ENCODE results near the gene TECPR1. TPM values are rescaled to one million over a fixed set of nuclear protein-coding genes. Genes with fewer than 3 reads are reported as not detected.

Gene TECPR1
- total RNA-seq, 1 donor: 24.5 TPM

DNA sequence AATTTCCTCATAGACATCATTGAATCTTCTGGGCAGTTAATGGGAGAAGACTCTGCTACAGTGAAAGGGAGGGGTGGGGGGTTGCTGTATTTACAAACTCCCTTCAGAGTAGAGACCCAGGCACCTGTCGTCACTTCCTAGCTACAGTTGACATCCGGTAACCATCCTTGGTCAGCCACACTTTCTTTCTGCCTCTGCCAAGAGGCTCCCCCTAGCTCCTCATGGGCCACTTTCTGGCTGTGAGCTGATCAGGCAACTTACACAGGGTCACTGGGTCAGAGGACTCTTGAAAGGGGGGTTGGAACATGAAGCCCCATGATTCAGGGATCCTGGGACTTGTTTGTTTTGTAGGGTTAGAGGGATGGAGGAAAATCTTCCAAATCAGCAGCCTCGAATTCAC, 1.2 kb downstream of the TECPR1 start:
- DNase-seq (ENCODE audit: low read depth in 2 of 3, low spot score in 2 of 3): peak in 1 of 3 donors; percentile 23

DNA sequence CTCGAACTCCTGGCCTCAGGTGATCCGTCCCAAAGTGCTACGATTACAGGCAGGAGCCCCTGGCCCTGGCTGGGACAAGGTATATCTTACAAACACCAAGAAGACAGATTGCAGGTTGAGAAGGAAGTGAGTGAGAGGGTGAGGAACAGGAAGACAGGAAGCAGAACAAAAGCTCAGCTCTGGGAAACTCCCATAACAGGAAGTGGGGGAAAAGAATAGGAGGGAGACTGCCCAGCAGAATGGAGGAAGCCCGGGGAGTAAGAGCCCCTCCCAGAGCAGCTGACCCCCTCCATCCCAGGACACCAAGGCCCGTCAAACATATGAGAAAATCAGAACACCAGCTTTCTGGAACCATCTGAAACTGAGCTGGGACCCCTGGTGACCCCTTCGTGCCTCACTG, 2.9 kb downstream of the TECPR1 start:
- no peak for DNase-seq (ENCODE audit: low read depth in 2 of 3, low spot score in 2 of 3)

DNA sequence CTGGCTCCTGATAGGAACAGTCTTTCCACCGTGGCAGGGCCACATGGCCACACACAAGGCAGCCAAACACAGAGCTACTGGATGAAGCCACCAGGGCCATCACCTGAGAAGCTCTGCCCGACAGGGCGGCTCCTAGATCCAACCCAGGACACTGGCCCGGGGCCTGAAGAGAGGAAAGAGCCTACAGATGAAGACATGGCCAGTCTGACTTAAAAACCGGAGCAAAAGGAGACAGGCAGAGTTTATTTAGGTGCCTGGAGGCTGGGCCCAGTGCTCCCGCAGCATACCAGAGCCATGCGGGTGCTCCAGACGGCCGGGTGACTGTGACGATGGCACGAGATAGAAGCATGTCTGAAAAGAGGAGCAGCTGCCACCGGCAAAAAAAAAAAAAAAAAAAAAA, 3.9 kb downstream of the TECPR1 start:
- no peak for DNase-seq (ENCODE audit: low read depth in 2 of 3, low spot score in 2 of 3)

DNA sequence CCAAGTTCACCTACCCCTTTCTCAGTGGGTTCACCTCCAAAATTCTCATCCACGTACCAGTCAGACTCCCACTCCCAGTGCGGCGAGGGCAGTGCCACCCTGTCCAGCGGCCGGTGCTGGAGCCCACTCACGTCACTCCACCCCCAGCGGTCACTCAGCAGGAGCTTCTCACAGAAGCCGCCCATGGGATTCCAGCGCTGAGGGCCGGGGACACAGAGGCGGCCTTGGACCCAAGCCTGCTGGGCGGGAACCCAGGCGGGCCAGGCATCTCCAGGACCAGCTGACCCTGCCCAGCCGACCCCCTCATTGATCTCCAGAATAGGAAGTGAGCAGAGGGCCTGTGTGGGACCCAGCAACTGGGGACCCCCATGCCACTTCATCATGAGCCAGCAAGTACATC, 7.2 kb downstream of the TECPR1 start:
- DNase-seq (ENCODE audit: low read depth in 2 of 3, low spot score in 2 of 3): no peak

DNA sequence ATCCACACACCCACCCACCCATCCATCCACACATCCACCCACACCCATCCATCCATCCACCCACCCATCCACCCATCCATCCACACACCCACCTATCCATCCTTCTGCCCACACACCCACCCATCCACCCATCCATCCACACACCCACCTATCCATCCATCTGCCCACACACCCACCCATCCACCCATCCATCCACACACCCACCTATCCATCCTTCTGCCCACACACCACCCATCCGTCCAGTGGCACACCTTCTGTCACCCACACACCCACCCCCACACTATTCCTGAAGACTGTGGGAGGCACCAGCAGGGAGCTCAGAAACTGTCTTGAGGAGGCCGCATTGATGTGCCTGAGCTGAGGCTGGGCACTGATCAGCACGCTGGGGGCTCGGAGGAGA, 9.1 kb downstream of the TECPR1 start:
- no peak for DNase-seq (ENCODE audit: low read depth in 2 of 3, low spot score in 2 of 3)

DNA sequence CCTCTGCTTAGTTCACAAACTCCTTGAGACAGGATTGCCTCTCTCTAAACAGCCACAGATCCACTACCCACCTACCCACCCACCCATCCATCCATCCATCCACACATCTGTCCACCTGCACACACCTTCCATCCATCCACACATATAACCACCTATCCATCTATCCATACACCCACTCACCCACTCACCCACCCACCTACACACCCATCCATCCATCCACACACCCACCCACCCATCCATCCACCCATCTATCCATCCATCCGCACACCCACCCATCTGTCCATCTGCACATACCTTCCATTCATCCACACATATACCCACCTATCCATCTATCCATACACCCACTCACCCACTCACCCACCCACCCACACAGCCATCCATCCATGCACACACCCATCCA, 9.7 kb downstream of the TECPR1 start:
- no peak for DNase-seq (ENCODE audit: low read depth in 2 of 3, low spot score in 2 of 3)

DNA sequence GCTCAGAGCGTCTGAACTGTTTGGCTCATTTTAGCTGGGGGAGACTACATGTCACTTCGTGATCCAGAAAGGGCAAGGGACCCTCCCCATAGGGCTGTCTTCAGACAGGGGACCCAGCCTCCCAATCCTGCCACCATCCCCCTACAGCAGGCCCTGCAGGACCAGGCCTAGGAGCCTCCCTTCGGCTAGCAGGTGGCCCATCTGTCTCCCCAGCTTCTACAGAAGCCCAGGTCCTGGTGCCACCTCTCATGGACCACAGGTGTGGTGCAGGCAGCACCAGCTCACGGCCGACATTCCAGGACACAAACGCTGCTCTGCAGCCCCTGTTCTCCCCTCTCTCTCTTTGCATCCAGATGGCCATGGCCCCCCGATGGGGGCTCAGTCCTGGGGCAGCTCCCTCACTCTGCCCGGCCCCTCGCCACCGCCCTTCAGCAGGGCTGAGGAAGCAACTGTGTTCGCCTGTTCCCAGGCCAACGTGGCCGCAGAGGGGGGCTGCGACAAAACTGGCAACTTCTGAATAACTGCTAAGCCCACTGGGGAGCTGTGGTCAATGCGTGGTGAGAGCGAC, 10.3 kb downstream of the TECPR1 start:
- DNase-seq (ENCODE audit: low read depth in 2 of 3, low spot score in 2 of 3): no peak

DNA sequence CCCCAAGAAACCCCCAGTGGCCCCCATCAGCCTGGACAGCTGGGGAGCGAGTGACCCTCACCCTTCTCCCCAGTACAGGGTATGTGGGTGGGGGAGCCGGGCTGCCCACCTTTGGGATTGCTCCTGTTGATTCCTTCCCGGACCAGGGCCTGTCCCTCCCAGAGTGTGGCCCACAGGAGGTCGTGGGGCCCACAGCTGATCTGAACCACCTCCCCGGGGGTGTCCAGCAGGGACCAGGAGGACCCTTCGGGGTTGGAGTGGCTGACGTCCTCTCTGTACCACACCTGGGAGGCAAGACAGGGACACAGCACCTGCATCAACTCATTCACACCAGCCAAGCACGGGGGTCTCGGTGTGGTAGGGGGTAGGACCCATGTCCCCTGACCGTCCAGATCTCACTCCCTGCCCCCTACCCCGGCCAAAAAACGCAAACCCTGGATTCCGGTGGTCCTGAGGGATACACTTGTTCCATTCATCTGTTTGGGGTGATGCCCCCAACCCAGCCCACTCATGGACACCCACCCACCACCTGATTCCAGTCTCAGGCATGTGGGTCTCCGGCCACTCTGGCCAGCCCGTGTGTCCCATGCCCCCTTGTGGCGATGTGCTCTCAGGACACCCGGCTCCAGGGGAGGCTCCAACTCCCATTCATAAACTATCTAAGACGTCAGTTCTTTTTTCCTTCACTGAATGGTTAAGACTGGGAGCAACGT, 10.9 kb downstream of the TECPR1 start:
- peak in 1 of 3 donors; percentile 25 for DNase-seq (ENCODE audit: low read depth in 2 of 3, low spot score in 2 of 3)

DNA sequence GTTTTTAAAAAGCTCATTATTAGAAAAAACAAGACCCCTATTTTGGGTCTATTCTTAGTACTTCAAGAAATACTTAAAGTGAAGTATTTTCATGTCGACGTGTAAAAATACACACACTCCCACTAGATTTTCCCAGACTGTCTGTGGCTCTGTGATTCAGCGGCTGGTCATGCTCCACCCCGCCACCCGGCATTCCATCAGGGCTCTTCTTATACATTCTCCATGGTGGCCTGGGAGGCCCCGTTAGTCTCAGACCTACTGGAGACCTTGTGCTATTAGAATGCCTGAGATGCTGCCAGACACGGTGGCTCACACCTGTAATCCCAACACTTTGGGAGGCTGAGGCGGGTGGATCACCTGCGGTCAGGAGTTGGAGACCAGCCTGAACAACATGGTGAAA, 13.1 kb downstream of the TECPR1 start:
- no peak for DNase-seq (ENCODE audit: low read depth in 2 of 3, low spot score in 2 of 3)

DNA sequence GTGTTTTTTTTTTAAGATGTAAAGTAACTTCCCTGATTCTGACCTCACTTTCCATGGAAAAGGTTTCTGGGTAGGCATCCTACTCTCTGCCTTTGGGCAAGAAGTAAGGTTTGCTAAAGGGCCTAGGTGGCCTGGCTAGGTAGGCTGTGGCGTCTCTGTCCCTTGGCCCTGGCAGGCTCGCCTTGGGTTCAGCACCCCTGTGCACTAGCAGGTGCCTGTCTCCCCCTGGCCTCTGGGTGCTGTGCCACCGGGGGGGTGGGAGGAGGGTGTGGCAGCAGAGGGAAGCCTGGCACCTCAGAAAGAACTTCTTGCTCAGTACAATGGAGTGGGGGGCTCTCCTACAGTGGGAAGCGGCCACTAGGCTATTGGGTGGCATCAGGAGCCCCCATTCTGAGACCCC, 14.0 kb downstream of the TECPR1 start:
- no peak for DNase-seq (ENCODE audit: low read depth in 2 of 3, low spot score in 2 of 3)

DNA sequence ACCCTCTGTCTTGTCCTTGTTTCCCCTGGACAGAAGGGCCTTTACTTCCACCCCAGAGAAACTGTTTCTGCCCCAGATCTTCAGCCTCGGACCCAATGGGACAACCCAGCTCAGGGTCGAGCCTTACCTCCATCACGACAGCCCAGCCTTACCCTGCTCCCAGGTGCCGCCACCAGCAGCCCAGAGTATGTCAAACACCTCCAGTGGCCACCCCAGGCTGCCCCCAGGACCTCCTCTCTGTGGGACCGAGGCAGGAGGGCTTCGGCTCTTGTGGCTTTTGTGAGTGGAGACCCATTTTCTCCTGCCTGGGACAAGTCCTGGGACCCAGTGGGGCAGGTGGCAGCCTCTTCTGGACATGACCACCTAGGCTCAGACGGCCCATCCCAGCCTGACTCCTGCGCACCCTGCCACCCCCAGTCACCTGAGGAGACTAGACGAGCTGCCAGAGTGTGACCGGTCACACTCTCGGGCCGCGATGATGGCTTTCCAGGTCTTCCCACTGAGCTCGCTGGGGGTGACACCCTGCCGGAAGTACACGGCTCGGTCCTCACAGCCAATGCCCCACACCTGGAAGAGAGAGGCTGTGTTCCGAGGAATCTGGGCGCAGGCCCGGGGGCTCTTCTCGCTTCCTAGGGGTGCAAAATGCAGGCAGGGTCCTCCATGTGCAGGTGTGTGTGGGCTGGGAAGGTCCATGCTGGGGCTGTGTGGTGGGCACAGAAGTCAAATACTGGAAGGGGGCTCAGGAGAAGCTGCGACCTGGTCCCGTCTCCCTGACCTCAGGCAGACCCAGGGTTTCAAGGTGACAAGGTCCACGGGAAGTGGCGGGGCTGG, 15.5 kb downstream of the TECPR1 start:
- DNase-seq (ENCODE audit: low read depth in 2 of 3, low spot score in 2 of 3): no peak

DNA sequence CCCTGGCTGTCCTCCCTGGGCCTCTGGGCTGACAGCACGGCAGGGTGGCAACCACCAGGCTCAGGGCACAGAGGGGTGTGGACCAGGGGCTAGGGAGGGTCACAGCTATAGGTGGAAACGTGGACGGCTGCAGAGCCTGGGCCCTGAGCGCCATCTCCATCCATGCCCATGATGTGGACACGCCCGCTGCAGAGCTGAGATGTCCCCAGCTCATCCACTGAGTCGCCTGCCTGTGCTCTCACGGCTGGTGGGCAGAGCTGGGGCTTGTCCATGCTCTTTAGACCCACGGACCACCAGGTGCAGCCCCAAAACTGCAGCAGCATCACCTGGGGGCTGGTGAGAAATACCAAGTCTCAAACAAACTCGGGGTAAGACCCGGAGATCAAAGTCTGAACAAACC, 16.1 kb downstream of the TECPR1 start:
- DNase-seq (ENCODE audit: low read depth in 2 of 3, low spot score in 2 of 3): no peak

DNA sequence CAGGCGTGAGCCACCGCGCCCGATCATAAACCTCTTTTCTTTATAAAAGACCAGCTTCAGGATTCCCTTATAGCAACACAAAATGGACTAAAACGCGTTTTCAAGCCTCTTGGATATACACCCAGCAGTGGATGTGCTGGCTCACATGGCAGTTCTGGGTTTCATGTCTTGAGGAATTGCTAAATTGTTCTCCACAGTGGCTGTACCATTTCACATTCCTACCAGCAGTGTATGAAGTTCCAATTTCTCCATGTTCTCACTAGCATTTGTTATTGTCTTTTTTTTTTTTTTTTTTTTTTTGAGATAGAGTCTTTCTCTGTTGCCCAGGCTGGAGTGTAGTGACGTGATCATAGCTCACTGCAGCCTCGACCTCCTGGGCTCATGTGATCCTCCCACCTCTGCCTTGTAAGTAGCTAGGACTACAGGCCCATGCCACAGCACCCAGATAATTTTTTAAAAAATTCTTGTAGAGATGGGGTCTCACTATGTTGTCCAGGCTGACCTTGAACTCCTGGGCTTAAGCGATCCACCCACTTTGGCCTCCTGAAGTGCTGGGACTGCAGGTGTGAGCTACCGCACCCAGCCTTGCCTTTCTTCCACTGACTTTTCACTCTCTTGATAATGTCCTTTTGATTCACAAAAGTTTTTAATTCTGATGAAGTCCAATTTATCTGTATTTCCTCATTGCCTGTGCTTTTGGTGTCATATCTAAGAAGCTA, 17.4 kb downstream of the TECPR1 start:
- DNase-seq (ENCODE audit: low read depth in 2 of 3, low spot score in 2 of 3): no peak

DNA sequence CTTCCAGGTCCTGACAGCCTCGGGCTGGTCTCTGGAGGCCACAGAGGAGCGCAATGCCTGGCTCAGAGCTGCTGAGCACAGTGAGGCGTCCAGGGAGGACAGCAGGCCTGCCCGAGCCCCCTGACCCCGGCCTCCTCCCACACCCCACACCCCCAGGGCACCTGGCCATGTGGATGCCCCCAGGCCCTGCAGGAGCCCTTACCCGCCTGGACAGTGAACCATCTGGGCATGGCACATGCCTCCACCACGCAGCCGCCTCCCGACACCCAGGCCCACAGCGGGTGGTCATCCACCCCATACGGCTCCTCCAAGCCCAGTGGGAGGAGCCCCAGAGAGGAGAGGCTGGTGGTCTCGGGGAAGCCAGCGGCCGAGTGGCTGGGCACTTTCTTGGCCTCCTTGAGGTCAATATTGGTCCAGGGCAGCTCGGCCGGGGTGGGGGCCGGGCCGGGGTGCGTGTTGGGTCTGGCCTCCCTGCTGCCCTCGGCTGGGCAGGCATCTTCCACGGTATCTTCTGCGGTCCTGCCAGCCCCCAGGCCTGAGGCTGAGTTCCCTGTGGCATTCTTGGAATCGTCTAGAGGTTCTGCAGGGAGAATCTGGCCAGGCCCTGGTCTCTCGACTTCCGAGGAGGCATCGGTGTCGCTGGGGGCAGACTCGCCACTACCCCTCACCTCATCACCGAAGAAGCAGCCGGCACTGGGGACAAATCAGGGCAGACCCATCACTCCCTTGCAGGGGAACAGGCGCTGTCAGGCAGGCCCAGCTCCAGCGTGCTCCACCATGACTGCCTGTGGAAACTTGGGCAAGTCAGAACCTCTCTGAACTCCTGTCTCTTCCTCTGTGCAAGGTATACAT, 18.6 kb downstream of the TECPR1 start:
- DNase-seq (ENCODE audit: low read depth in 2 of 3, low spot score in 2 of 3): no peak

DNA sequence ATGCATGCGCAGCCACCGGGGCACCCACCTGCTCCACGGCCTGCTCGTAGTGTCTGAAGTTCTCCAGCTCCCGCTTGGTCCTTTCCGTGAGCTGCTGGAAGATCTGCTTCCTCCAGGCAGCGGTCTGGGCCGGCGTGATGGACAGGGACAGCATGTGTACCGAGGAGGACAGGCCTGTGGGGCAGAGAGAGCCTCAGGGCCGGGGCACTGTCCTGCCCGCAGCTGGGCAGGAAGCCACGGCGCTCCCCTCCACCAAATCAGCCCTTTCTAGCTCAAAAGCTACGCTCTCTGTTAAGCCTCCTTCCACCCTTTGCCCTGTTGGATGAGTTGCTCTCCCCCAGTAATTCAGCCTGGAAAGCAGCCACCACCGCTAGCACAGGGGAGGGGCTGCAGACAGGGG, 19.2 kb downstream of the TECPR1 start:
- no peak for DNase-seq (ENCODE audit: low read depth in 2 of 3, low spot score in 2 of 3)

DNA sequence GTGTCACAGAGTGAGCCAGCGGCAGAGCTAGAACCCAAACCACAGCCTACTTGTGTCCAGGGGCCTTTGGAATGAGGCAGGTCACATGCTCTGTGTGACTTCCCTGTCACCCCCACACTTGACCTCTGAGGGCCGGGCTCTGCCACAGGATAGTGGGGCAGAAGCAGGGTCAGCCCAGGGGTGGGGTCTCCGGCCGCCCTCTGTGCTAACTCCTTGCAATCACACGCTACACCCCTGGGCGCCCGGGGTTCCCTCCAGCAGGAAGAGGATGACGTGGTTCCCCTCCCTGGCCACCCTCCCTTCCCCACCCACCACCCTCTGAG, 19.8 kb downstream of the TECPR1 start:
- no peak for DNase-seq (ENCODE audit: low read depth in 2 of 3, low spot score in 2 of 3)

DNA sequence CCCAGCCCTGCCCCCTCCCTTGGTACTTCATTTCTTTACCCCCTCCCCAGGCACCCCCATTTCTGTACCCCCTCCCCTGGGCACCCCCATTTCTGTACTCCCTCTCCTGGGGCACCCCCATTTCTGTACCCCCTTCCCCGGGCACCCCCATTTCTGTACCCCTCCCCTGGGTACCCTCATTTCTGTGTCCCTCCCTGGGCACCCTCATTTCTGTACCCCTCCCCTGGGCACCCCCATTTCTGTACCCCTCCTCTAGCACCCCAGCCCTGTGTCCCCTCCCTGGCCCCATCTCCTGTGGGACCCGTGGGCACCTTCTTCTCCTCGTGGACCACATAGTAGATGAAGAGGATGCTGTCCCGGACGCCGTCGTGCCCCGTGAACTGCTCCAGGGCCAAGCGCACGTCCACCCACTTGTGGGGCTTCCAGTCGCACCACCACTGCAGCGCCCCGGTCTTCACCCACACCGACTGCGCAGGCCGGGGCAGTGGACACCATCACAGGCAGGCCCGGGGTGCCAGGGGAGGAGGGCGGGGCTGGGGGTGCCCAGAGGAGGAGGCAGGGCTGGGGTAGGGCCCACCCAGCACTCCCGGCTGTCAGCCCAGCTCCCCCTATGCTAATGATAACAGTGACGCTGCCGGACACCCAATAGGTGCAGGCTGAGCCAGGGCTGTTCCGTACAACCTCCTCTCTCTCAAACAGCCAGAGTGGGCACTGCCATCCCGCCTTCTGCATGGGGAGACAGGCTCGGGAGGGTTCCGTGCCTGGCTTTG, 20.4 kb downstream of the TECPR1 start:
- DNase-seq (ENCODE audit: low read depth in 2 of 3, low spot score in 2 of 3): no peak

DNA sequence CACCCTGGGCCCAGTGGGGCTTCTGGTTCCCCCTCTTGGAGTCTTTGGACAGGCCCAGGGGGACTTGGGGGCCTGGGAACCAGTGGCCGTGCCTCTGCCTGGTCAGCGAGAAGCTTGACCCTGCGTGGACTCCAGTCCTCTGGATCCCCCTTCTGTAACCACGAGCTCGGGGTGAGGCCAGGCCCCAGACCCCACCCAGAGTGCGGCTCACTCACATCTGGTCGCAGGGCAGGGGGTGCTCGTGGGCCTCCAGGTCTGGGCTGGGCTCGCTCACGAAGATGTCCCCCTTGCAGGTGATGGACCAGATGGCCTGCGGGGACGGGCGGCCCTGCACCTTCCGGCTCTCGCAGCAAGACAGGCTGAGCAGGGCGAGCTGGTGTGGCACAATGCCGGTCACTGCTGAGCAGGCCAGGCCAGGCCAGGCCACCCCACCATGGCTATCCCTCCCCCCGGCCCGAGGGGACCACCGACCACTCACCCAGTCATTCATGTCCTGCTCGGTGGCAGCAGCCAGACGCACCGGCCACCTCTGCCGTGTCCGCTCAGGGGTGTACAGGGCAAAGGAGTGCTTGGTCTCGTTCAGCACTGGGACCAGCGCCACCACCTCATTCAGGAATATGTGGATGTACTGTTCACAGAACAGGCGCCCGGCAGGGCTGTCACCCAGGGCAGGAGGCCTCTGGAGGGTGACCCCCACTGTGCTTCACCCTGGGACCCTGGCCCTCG, 21.1 kb downstream of the TECPR1 start:
- DNase-seq (ENCODE audit: low read depth in 2 of 3, low spot score in 2 of 3): no peak
